Activated T-cell treated with anti-CD3 and anti-CD28 coated beads for 4 hours (primary cell): ENCODE data around the gene OR2W1.

Source experiments
- DNase-seq: peaks from one replicate; pipeline ENCODE4 v3.0.0-alpha.2; 2020

OR2W1 gene

DNA sequence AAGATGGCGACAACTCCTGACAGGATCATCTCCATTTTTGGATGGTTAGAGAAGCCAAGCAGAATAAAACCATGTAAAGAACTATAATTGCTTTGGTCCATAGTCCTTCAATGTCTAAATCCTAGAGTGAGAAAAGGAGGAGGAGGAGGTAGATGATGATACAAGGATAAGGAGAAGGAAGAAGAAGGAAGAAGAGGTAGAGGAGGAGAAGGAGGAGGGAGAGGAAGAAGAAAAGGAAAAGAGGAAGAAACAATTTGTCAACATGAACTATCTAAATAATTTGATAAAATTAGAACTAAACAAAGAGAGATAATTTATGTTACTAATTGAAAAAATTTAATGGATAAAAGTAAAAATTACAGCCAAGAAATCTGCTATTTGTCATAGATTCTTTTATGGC, at the start of gene OR2W1:
Gene OR2W1, minus strand, starts transcription at position 101 of the 400 bp plus-strand sequence. Its CDS starts 0 bp downstream, at position 101.
- no peak for DNase-seq

DNA sequence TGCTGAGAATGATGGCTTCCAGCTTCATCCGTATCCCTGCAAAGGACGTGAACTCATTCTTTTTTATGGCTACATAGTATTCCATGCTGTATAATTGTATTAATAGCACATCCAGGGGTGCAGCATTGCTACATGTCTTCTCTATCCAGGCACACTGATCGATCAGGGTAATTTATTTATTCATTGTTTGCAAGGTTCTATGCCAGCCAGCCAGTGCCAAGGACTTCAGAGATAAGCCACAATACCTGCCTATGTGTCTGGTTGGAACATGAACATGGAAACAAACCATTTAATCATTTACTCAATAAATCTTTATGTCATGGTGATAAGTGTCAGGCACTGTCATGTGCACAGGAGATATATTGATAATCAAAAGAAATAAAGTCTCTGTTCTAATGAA, 48.0 kb upstream of the OR2W1 start:
- DNase-seq, result no peak

DNA sequence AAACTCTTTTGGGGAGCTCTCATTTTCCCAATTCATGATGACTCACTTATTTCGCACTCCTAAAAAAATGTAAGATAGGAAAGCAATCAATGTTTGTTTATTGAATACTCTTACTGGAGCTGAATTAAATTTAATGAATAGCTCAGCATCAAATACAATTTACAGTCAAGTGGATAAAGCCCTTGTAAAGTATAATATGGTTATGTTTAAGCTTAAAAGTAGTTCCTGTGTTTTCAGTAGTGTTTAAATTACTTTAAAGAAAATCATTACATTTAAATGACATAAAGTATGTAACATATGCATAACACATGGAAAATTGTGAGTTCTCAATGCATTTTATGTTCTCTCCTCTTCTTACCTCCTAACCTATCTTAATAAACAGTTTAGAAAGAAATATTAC, 42.2 kb upstream of the OR2W1 start, which contains the start of gene OR2B3:
Gene OR2B3, minus strand, starts transcription at position 101 of the 400 bp plus-strand sequence. Its CDS starts 65 bp downstream, at position 36.
- DNase-seq, result no peak

DNA sequence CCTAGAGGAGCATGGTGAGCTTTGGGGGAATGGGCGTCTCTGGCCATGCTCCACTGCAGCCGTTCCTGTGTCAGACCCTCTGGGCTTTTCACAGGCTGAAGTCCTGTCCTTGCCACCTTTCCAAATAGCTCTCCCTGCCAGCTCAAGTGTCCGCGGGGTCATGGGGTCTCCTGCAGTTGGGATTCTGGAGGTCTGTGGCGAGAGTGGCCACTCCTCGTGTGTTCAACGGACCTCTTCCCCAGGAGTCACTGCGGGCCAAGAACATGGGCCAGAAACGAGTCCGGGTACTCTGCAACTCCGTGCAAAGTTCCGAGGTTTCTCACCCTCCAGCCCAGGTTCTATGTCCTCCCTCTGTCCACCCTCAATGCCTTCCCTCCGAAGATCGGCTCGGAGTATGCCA, 37.5 kb upstream of the OR2W1 start:
- no peak for DNase-seq

DNA sequence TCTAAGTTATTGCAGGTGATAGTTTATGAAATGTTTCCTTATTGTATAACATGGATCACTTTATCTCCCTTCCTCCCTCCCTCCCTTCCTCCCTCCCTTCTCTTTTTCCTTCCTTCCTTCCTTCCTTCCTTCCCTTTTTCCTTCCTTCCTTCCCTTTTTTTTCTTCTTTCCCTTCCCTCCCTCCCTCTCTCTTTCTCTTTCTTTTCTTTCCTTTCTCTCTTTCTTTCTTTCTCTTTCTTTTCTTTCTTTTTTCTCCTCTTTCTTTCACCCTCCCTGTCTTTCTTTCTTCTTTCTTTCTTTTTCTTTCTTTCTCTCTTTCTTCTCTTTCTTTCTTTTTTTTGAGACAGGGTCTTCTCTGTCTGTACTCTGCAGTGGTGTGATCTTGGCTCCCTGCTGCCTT, 36.3 kb upstream of the OR2W1 start:
- DNase-seq, result no peak

DNA sequence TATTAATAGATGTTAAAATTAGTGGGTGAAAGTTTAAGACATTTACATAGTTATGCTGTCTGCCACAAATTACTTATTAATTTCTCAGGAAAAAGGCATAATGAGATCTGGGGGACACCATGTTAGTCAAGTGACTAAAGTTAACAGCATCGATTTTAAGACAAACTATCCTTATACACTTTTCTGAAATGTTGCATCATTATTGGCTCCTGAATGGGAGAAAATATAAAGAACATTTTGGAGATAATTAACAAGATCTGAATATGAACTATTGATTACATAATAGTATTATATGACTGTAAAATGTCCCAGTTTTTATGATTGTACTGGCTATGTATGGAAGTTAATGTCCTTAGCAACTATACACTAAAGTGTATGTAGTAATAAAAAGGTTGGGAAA, 34.2 kb upstream of the OR2W1 start:
- no peak for DNase-seq

- no peak for DNase-seq
Measured at GRCh38 chr6:29071831-29072723, 27.1 kb upstream of the OR2W1 start.

- DNase-seq, result no peak
Measured at GRCh38 chr6:29051680-29052079, 6.7 kb upstream of the OR2W1 start.

- no peak for DNase-seq
Measured at GRCh38 chr6:29035951-29036350, 9.0 kb downstream of the OR2W1 start.

DNA sequence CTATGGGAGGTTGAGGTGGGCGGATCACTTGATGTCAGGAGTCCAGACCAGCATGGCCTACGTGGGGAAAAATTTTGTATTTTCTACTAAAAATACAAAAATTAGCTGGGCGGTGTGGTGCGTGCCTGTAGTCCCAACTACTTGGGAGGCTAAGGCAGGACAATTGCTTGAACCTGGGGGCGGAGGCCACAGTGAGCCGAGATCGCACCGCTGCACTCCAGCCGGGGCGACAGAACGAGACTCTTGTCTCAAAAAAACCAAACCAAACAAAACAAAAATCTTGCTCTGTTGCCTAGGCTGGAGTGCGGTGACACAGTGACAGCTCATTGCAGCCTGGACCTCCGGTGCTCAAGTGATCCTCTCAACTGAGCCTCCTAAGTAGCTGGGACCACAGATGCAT, 16.2 kb downstream of the OR2W1 start:
- DNase-seq, result no peak

GRCh38 chr6:29025927-29026585, 18.9 kb downstream of the OR2W1 start:
- DNase-seq, result no peak

GRCh38 chr6:29021434-29021833, 23.5 kb downstream of the OR2W1 start:
- no peak for DNase-seq

DNA sequence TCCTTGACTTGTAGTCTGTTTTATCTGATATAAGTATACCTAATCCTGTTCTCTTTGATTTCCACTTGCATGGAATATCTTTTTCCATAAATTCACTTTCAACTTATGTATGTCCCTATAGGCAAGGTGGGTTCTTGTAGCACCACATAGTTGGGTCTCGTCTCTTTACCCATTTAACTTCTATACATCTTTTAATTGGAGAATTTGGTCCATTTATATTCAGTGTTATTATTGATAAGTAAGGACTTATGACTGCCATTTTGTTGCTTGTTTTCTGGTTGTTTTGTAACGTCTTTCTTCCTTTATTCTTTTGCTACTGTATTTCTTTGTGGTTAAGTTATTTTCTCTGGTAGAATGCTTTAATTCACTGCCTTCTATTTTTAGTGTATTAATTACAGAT, 25.3 kb downstream of the OR2W1 start:
- no peak for DNase-seq

- DNase-seq, result no peak
Measured at GRCh38 chr6:29017428-29017802, 27.6 kb downstream of the OR2W1 start.

GRCh38 chr6:29016559-29017427, 28.2 kb downstream of the OR2W1 start:
- DNase-seq, result peak; percentile 84

GRCh38 chr6:29014729-29015608, 30.0 kb downstream of the OR2W1 start:
- DNase-seq, result no peak

GRCh38 chr6:29011276-29011734, 33.7 kb downstream of the OR2W1 start:
- peak; percentile 46 for DNase-seq

- no peak for DNase-seq
Measured at GRCh38 chr6:29009358-29009757, 35.6 kb downstream of the OR2W1 start.

GRCh38 chr6:29008089-29008488, 36.9 kb downstream of the OR2W1 start:
- no peak for DNase-seq

DNA sequence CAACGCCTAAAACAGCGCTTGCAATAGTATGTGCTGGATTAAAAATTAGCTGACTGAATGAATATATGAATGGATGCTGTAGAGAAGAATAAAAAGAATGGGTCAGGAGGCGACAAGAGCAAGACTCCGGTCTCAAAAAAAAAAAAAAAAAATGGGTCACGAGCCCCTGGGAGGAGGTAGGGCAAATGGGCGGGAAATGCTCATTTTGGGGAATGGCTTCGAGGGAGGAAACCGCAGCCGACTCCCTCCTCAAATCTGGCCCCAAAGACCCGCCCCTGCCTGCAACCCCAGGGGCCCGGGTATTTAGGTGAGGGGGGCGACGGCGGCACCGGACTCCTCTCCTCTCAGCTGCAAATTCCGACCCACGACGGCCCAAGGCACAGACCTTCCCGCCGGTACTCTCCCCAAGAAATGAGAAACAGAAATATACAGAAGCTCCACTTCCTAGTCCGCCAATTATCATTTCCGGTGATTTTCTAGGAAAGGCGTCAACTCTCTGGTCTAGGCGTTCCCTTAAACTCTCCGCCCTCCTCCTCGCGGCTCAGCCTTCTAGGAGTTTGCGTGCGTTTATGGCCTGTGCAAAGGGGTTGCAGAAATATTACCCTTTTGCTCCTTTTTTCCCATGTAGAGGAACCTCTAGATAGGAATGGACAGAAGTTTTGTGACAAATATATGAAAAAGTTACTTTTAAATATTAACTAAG, 39.6 kb downstream of the OR2W1 start, which contains the start of gene ZNF311:
Gene ZNF311, minus strand, starts transcription at position 133 of the 703 bp plus-strand sequence. CDS start 1,361 bp downstream, outside the sequence.
- DNase-seq, result no peak

DNA sequence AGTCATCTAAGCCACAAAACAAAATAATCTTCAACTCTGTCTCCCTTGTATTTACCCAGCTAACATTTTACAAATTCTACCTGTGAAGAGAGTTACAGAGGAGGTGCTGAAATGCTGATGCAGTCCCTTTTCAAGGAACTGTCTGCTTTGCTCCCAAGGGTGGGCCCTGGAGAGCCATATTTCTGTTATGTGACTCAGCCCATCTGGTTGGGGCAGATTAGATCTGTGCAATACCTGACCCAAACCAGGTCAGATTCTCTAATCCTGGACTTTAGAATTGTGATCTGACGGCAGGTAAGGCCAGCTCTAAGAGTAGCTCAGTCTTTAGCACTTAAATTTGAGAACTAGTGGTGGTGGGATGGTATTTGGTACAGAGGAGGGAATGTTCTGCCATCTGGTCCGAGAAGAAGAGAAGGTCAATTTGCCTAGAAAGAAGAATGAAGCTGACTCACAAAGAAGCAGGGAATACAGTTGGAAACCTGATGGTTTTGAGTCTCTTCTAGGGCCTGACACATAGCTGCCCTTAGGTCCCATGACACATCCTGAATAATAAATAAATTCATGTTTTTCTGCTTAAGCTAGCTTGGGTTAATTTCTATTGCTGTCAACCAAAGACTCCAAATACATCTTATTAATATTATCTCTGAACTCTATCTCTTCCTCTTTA, 48.0 kb downstream of the OR2W1 start:
- DNase-seq, result no peak
